H1 (cell line): ENCODE results near the gene FAM209B. TPM values are rescaled to one million over a fixed set of nuclear protein-coding genes. Genes with fewer than 3 reads are reported as not detected.

Source experiments
- CTCF ChIA-PET: fragments of 300-600 bp; sonication (Branson Sonifier 250); formaldehyde crosslinking; loops from one replicate; lab custom pipeline; 2021; ENCODE audit not compliant: partially characterized antibody; lab: Charles Lee
- POLR2A ChIA-PET: fragments of 300-600 bp; sonication (Branson Sonifier 250); formaldehyde crosslinking; loops from one replicate; lab custom pipeline; 2021; ENCODE audit warnings: inconsistent platforms; ENCODE audit not compliant: partially characterized antibody; lab: Charles Lee
- DNase-seq, 2 experiments: peaks; one replicate each; pipeline versions ENCODE4 v3.0.0 to v3.0.0-alpha.2; 2010 to 2022; ENCODE audit warnings: low spot score in 2 of 2, low read depth in 1 of 2, mixed read lengths in 1 of 2
- FAIRE-seq: peaks from 2 replicates; lab custom pipeline; 2011; peaks lifted over from hg19 to GRCh38; lab: Jason Lieb, UNC
- H2AFZ ChIP-seq: 2 replicates; pipeline ENCODE4 v1.8.1; 2012; ENCODE audit warnings: low read length, inconsistent platforms
- H2AK5ac ChIP-seq: 2 replicates; pipeline ENCODE4 v1.6.1; 2013; ENCODE audit warnings: low read depth, low read length
- H2BK120ac ChIP-seq: replicated peaks from 2 replicates; pipeline ENCODE3; 2013; ENCODE audit warnings: low read depth, low read length, inconsistent platforms
- H2BK12ac ChIP-seq: 2 replicates; pipeline ENCODE4 v1.6.1; 2013; ENCODE audit warnings: low read depth, low read length
- H2BK15ac ChIP-seq: 2 replicates; pipeline ENCODE4 v1.6.1; 2013; ENCODE audit warnings: low read length
- H2BK20ac ChIP-seq: 2 replicates; pipeline ENCODE4 v1.6.1; 2013; ENCODE audit warnings: low read length
- H2BK5ac ChIP-seq: 2 replicates; pipeline ENCODE4 v1.6.1; 2013; ENCODE audit warnings: low read depth, low read length
- H3K14ac ChIP-seq: 2 replicates; pipeline ENCODE4 v1.6.1; 2013; ENCODE audit warnings: inconsistent platforms; ENCODE audit not compliant: insufficient read length
- H3K18ac ChIP-seq: 2 replicates; pipeline ENCODE4 v1.6.1; 2013; ENCODE audit warnings: low read length; ENCODE audit errors: extremely low read depth
- H3K23ac ChIP-seq: 2 replicates; pipeline ENCODE4 v1.6.1; 2013; ENCODE audit warnings: inconsistent platforms; ENCODE audit not compliant: insufficient read length
- H3K23me2 ChIP-seq: 2 replicates; pipeline ENCODE4 v1.6.1; 2013; ENCODE audit warnings: low read depth, low read length
- H3K27ac ChIP-seq: 2 replicates; pipeline ENCODE4 v1.6.1; 2011; ENCODE audit warnings: low read depth, low read length, inconsistent platforms
- H3K27me3 ChIP-seq, 4 experiments: replicated peaks in 1 of 4; 1 replicate in 1 of 4; 2 replicates in 3 of 4; pipeline versions ENCODE4 v1.6.1 to v1.8.1; 2011 to 2013; ENCODE audit warnings: low read length in 3 of 4, mild to moderate bottlenecking in 3 of 4, inconsistent platforms in 2 of 4, mixed read lengths in 2 of 4, moderate library complexity in 1 of 4; ENCODE audit not compliant: control insufficient read depth in 3 of 4, insufficient read depth in 3 of 4; ENCODE audit errors: extremely low read depth in 1 of 4
- H3K36me3 ChIP-seq, 4 experiments: 2 replicates each; pipeline versions ENCODE4 v1.6.1 to v1.8.1; 2011 to 2013; ENCODE audit warnings: mild to moderate bottlenecking in 4 of 4, low read length in 3 of 4, moderate library complexity in 2 of 4, control low read depth in 1 of 4, inconsistent platforms in 1 of 4; ENCODE audit not compliant: insufficient read depth in 4 of 4, control insufficient read depth in 2 of 4
- H3K4ac ChIP-seq: replicated peaks from 2 replicates; pipeline ENCODE3; 2013; ENCODE audit warnings: low read length, low read depth, mixed read lengths, inconsistent platforms; ENCODE audit not compliant: insufficient read length
- H3K4me1 ChIP-seq, 4 experiments: replicated peaks in 1 of 4; 1 replicate in 1 of 4; 2 replicates in 3 of 4; pipeline versions ENCODE4 v1.6.1 to v1.8.1; 2011 to 2013; ENCODE audit warnings: low read length in 3 of 4, inconsistent platforms in 2 of 4, mixed read lengths in 1 of 4; ENCODE audit not compliant: insufficient read depth in 4 of 4, control insufficient read depth in 3 of 4
- H3K4me2 ChIP-seq, 2 experiments: 2 replicates each; pipeline versions ENCODE4 v1.6.1 to v1.8.1; 2011 to 2013; ENCODE audit warnings: low read depth in 2 of 2, low read length in 2 of 2, control low read depth in 1 of 2, inconsistent platforms in 1 of 2, mild to moderate bottlenecking in 1 of 2; ENCODE audit not compliant: insufficient read depth in 1 of 2
- H3K4me3 ChIP-seq, 4 experiments: fragments of 200-600, 300-600 bp in 1 of 4; sonication (generic), shearing (Covaris generic), sonication (Bioruptor Twin) in 1 of 4; 2 replicates each; pipeline versions ENCODE4 v1.5.1 to v1.8.1; 2011 to 2016; ENCODE audit warnings: low read length in 4 of 4, low read depth in 3 of 4, control low read depth in 2 of 4, inconsistent platforms in 2 of 4, mild to moderate bottlenecking in 2 of 4, mixed read lengths in 1 of 4, moderate library complexity in 1 of 4; ENCODE audit not compliant: insufficient read depth in 2 of 4; ENCODE audit errors: extremely low read depth in 1 of 4
- H3K56ac ChIP-seq: replicated peaks from 2 replicates; pipeline ENCODE3; 2013; ENCODE audit warnings: low read depth, mild to moderate bottlenecking, mixed read lengths, low read length, inconsistent platforms; ENCODE audit not compliant: insufficient read length
- H3K79me1 ChIP-seq: 2 replicates; pipeline ENCODE4 v1.6.1; 2013; ENCODE audit warnings: low read depth, low read length, control low read depth
- H3K79me2 ChIP-seq, 2 experiments: 2 replicates each; pipeline versions ENCODE4 v1.6.1 to v1.8.1; 2012 to 2013; ENCODE audit warnings: low read length in 2 of 2, mild to moderate bottlenecking in 2 of 2, inconsistent platforms in 1 of 2; ENCODE audit not compliant: insufficient read depth in 2 of 2, control insufficient read depth in 1 of 2
- H3K9ac ChIP-seq, 4 experiments: replicated peaks in 1 of 4; 1 replicate in 1 of 4; 2 replicates in 3 of 4; pipeline versions ENCODE4 v1.6.1 to v1.8.1; 2011 to 2013; ENCODE audit warnings: low read depth in 3 of 4, low read length in 3 of 4, control low read depth in 2 of 4, mild to moderate bottlenecking in 2 of 4, moderate library complexity in 2 of 4, inconsistent platforms in 1 of 4; ENCODE audit errors: extremely low read depth in 1 of 4
- H3K9me3 ChIP-seq, 2 experiments: 2 replicates each; pipeline versions ENCODE4 v1.6.1 to v1.8.1; 2012 to 2013; ENCODE audit warnings: mild to moderate bottlenecking in 2 of 2, moderate library complexity in 2 of 2, control low read depth in 1 of 2, inconsistent platforms in 1 of 2, low read depth in 1 of 2, low read length in 1 of 2, mixed read lengths in 1 of 2; ENCODE audit not compliant: insufficient read depth in 2 of 2
- H4K20me1 ChIP-seq, 2 experiments: replicated peaks in 1 of 2; 2 replicates each; pipeline versions ENCODE3 to v1.8.1; 2011 to 2013; ENCODE audit warnings: inconsistent platforms in 2 of 2, low read length in 2 of 2, mild to moderate bottlenecking in 1 of 2; ENCODE audit not compliant: insufficient read depth in 2 of 2, control insufficient read depth in 1 of 2
- H4K5ac ChIP-seq: 2 replicates; pipeline ENCODE4 v1.6.1; 2013; ENCODE audit warnings: low read length, low read depth, mixed read lengths, inconsistent platforms; ENCODE audit not compliant: insufficient read length
- H4K8ac ChIP-seq: 2 replicates; pipeline ENCODE4 v1.8.0; 2013; ENCODE audit warnings: mild to moderate bottlenecking, moderate library complexity, low read length, inconsistent platforms; ENCODE audit not compliant: insufficient read depth; ENCODE audit errors: extremely low read depth
- H4K91ac ChIP-seq: replicated peaks from 2 replicates; pipeline ENCODE3; 2013; ENCODE audit warnings: low read length, mixed read lengths, inconsistent platforms; ENCODE audit not compliant: insufficient read length
- CBX5 ChIP-seq: fragments of 300-800, 300-1000 bp; sonication (generic); IDR thresholded peaks from 2 replicates; pipeline ENCODE4 v1.7.1; 2016; ENCODE audit warnings: antibody characterized with exemption, low read length, low read depth
- CBX8 ChIP-seq: fragments of 300-800, 300-1000 bp; sonication (generic); IDR thresholded peaks from 2 replicates; pipeline ENCODE4 v1.7.1; 2016; ENCODE audit warnings: low read depth, low read length, borderline replicate concordance
- EP300 ChIP-seq, 2 experiments: IDR thresholded peaks; 1 replicate in 1 of 2; 2 replicates in 1 of 2; pipeline ENCODE4 v1.6.1; 2011 to 2012; ENCODE audit warnings: low read depth in 2 of 2, low read length in 2 of 2, mild to moderate bottlenecking in 2 of 2, borderline replicate concordance in 1 of 2, inconsistent platforms in 1 of 2, moderate library complexity in 1 of 2
- NRF1 ChIP-seq: IDR thresholded peaks from 2 replicates; pipeline ENCODE4 v1.6.1; 2011; ENCODE audit warnings: mild to moderate bottlenecking, low read depth, low read length, improper control_type of control experiment
- POLR2A ChIP-seq, 2 experiments: IDR thresholded peaks; 1 replicate in 1 of 2; 2 replicates in 1 of 2; pipeline ENCODE4 v1.6.1; 2011; ENCODE audit warnings: low read depth in 2 of 2, low read length in 2 of 2, mild to moderate bottlenecking in 2 of 2; ENCODE audit errors: control extremely low read depth in 1 of 2
- SIN3A ChIP-seq, 2 experiments: IDR thresholded peaks in 1 of 2; conservative IDR thresholded peaks in 1 of 2; 2 replicates each; pipeline ENCODE4 v1.6.1; 2011 to 2012; ENCODE audit warnings: low read length in 2 of 2, improper control_type of control experiment in 1 of 2, low read depth in 1 of 2, mild to moderate bottlenecking in 1 of 2
- TBP ChIP-seq: IDR thresholded peaks from 2 replicates; pipeline ENCODE4 v1.6.1; 2011; ENCODE audit warnings: low read depth, low read length, improper control_type of control experiment
- TCF12 ChIP-seq: IDR thresholded peaks from 2 replicates; pipeline ENCODE4 v1.6.1; 2011; ENCODE audit warnings: low read depth, mild to moderate bottlenecking, low read length
- WGBS, 2 experiments: shearing (Covaris generic) in 1 of 2; methylation state at CpG; one replicate each; pipeline versions ENCODE4 v1.1.6 to v1.1.7; 2013 to 2015; ENCODE audit warnings: low lambda C conversion rate in 2 of 2, mixed read lengths in 2 of 2, inconsistent platforms in 1 of 2, low coverage in 1 of 2, missing lambda C conversion rate in 1 of 2; ENCODE audit not compliant: insufficient replicate concordance in 2 of 2, insufficient coverage in 1 of 2, insufficient read length in 1 of 2; ENCODE audit errors: extremely low coverage in 1 of 2, missing lambda C conversion rate in 1 of 2; 5-methylcytosine and 5-hydroxymethylcytosine counted together
- polyA plus RNA-seq, 7 experiments: library from polyadenylated mRNA; depleted of rRNA in 3 of 7; stranded (reverse) in 5 of 7; unstranded in 2 of 7; fragments of >200 nt in 5 of 7; fragments of 200-250 nt in 2 of 7; gene quantifications; 1 replicate in 5 of 7; 2 replicates in 1 of 7; 4 replicates in 1 of 7; pipeline versions ENCODE4 v1.2.1 to v1.2.3, GENCODE V29; 2011 to 2013; ENCODE audit warnings: missing spikeins in 2 of 7, mixed read lengths in 2 of 7
- total RNA-seq: library from RNA; stranded (reverse); fragmentation: NEBNext Ultra II Directional; extraction: Animal tissue kit (Norgen Biotek cat#: 25700); gene quantifications from 2 replicates; pipeline ENCODE4 v1.2.1, GENCODE V29; 2021

The FAM209B gene
- total and polyA plus RNA-seq, 2 of the 8 experiments (the other 6 are each of a cell fraction or from before 2014, with no cell fraction given): 0.29 TPM; not detected in 1

DNA sequence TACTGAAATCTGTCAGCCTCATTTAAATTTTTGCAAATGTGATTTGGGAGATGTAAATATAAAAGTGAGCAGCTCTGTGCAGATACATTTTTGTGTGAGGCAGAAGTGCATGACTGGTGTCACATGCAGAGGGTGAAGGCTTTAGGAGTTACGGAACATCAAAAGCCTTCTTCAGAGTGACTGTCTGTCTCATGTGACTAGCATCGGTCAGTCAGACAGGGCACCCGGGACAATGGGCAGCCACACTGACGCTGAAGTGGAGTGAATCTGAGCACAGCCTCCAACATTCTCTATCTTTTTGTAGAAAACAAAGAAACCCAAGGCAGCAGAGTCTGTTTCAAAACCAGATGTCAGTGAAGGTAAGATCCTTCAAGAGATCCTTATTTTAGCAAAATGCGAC, 16.4 kb upstream of the FAM209B start:
- H3K27me3 ChIP-seq: no peaks in the 10 kb centered on the region
- H3K27ac ChIP-seq: no peak overlapping the region
- H4K8ac ChIP-seq: no peak overlapping the region
- H4K91ac ChIP-seq: no peak overlapping the region
- DNase-seq: no peak
- H3K23me2 ChIP-seq: no peaks in the 10 kb centered on the region
- H3K4ac ChIP-seq: no peak overlapping the region
- no peak overlapping the region for H2BK15ac ChIP-seq
- no peak overlapping the region for H2BK12ac ChIP-seq
- 93% methylated on average over 5 of the region's 5 CpGs; no CpG with 5 or more reads in 1 of the 2 experiments for WGBS, 2 experiments
- FAIRE-seq: no peak
- H2BK20ac ChIP-seq: no peak overlapping the region
- H3K36me3 ChIP-seq: peaks cover 0 to 31% (median 23%) of the 10 kb centered on the region in 4 experiments; a peak in 6 of 8 replicates
- no peak overlapping the region for H3K4me2 ChIP-seq
- H2BK120ac ChIP-seq: no peak overlapping the region
- H2BK5ac ChIP-seq: no peak overlapping the region
- CTCF ChIA-PET: interaction anchor here (0.6 to 0.9 kb wide), 2 partner anchors 13 to 427 kb away, joined by 3 to 5 read pairs; no protein-coding TSS in a partner anchor
- no peak overlapping the region for H3K18ac ChIP-seq
- H3K9me3 ChIP-seq: peaks cover 6 to 16% of the 10 kb centered on the region in 2 experiments; a peak in 2 of 4 replicates
- H4K20me1 ChIP-seq: no peaks in the 10 kb centered on the region
- no peak overlapping the region for H2AK5ac ChIP-seq
- no peaks in the 10 kb centered on the region for H3K79me2 ChIP-seq
- H4K5ac ChIP-seq: no peak overlapping the region
- no peak for TF ChIP-seq TBP
- no peak for TF ChIP-seq NRF1
- no peak for TF ChIP-seq CBX8
- TF ChIP-seq CBX5: no peak
- no peak for TF ChIP-seq TCF12
- TF ChIP-seq POLR2A (IDR thresholded peaks at IDR 0.05; ENCODE audit: control extremely low read depth in 1 of 2, low read depth in 2 of 2, low read length in 2 of 2): no peak
- no peak for TF ChIP-seq EP300 (IDR thresholded peaks at IDR 0.05; ENCODE audit: borderline replicate concordance in 1 of 2, low read depth in 2 of 2, low read length in 2 of 2)
- no peak for TF ChIP-seq SIN3A (conservative IDR thresholded peaks at IDR 0.05 in 1 of 2, IDR thresholded peaks at IDR 0.05 in 1 of 2; ENCODE audit: low read depth in 1 of 2, low read length in 2 of 2)
- no peak overlapping the region for H3K9ac ChIP-seq
- no peak overlapping the region for H3K14ac ChIP-seq
- no peak overlapping the region for H3K4me3 ChIP-seq
- H3K56ac ChIP-seq: no peak overlapping the region
- H3K79me1 ChIP-seq: no peaks in the 10 kb centered on the region
- no peak overlapping the region for H3K23ac ChIP-seq
- no peak overlapping the region for H2AFZ ChIP-seq
- POLR2A ChIA-PET: no interaction called here
- no peaks in the 10 kb centered on the region for H3K4me1 ChIP-seq
